NCI-H128 (cell line): Measurements from ENCODE around the gene PRKAR2B.
"Not testable (repeated sequence)": the region's sequence is repeated elsewhere in the genome, so short reads cannot be mapped to it uniquely, and the experiment has no call there.

Source experiments
- DNase-seq: peaks from one replicate; lab custom pipeline; 2025; ENCODE audit not compliant: unreplicated experiment; lab: John Stamatoyannopoulos, UW

The PRKAR2B gene

GRCh38 chr7:107047902-107048782, 3.6 kb downstream of the PRKAR2B start:
- no peak for DNase-seq

DNA sequence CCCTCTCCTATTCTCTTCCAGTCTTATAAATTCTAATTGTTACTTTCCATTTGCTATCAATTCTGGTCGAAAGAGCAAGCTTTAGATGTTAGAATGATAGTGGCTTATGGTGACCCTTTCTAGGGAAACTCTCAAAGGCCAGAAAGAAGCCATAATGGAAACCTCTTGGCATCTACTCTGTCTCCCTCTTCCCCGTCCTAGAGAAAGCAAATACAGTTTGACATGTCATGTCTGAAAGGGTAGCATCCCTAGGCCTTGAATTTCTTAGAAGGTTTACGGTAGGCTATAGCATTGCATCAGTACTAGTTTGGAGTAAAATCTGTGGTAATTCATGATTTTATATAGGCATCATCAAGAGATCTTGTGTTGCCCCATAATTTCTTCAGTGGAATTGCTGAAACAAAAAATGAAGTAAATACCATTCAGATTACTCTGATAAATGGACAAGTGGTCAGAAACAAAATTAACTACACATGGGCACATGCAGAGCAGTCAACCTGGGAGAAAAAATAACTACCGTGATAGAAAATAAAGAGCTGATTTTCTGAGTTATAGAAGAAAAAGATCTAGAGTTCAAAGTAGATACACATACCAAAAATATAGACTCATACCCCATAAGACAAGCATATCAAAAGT, 4.4 kb downstream of the PRKAR2B start:
- no peak for DNase-seq

DNA sequence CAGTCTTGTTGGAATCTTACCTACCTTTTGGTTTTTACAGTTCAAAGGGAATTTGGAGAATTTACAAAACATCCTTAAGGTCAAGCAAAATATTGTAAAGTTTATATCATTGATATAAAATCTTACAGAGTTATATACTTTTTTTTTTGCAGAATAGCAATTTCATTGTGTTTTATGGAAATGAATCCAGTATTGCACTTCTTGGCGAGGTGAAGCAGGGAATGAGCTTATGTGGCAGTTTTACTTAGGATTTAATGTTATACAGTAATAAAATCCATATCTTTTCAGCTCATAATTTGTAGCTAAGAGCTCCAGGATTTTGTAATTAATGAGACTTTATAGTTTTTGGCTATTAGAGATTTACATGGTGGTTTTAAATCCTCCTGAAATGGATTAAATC, 5.0 kb downstream of the PRKAR2B start:
- DNase-seq, result no peak

GRCh38 chr7:107049971-107050532, 5.5 kb downstream of the PRKAR2B start:
- no peak for DNase-seq

GRCh38 chr7:107051376-107051775, 6.9 kb downstream of the PRKAR2B start:
- no peak for DNase-seq

DNA sequence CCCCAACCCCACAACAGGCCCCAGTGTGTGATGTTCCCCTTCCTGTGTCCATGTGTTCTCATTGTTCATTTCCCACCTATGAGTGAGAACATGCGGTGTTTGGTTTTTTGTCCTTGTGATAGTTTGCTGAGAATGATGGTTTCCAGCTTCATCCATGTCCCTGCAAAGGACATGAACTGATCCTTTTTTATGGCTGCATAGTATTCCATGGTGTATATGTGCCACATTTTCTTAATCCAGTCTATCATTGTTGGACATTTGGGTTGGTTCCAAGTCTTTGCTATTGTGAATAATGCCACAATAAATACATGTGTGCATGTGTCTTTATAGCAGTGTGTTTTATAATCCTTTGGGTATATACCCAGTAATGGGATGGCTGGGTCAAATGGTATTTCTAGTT, 10.5 kb downstream of the PRKAR2B start:
- DNase-seq, result not testable (repeated sequence)

DNA sequence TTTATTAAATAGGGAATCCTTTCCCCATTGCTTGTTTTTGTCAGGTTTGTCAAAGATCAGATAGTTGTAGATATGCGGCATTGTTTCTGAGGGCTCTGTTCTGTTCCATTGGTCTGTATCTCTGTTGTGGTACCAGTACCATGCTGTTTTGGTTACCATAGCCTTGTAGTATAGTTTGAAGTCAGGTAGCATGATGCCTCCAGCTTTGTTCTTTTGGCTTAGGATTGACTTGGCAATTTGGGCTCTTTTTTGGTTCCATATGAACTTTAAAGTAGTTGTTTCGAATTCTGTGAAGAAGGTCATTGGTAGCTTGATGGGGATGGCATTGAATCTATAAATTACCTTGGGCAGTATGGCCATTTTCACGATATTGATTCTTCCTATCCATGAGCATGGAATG, 11.6 kb downstream of the PRKAR2B start:
- DNase-seq, result not testable (repeated sequence)

- no peak for DNase-seq
Observed at GRCh38 chr7:107056728-107057473, 12.4 kb downstream of the PRKAR2B start.

GRCh38 chr7:107057474-107057833, 12.9 kb downstream of the PRKAR2B start:
- no peak for DNase-seq

- DNase-seq, result no peak
Observed at GRCh38 chr7:107059468-107059867, 15.0 kb downstream of the PRKAR2B start.

- no peak for DNase-seq
Observed at GRCh38 chr7:107063245-107064120, 19.0 kb downstream of the PRKAR2B start.

DNA sequence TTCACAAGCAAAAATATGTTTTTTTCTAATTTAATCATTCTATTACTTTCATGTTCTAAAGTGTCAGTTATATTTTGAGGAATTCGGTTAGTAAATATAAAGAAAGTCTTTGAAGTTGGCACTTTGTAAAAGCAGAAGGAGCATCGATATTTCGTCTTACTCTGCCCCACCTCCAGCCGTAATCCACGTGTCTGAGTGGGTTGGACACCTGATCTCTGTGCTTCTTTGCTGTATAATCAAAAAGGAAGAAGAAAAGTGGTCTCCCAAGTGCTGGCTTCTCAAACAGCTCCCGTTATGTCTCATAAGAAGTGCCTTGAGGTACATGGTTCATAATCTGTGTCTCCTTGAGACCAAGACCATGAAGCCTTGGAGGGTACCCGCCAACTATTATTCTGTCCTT, 19.8 kb downstream of the PRKAR2B start:
- DNase-seq, result no peak

DNA sequence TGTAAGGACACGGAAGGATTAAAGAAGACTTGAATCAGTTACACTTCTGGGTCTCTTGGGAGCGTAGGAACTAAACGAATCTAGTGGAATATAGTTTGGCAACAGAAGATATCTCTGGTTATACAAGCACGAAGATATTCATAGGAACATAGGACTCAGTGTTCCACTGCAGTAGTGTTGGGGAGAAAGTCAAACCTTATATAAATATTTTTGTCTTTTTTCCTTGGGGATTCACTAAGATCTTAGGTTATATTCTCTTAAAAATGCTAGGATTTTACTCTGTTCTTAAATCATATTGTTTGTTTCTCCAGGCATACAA, 21.4 kb downstream of the PRKAR2B start:
- no peak for DNase-seq

- no peak for DNase-seq
Observed at GRCh38 chr7:107068156-107068555, 23.7 kb downstream of the PRKAR2B start.

DNA sequence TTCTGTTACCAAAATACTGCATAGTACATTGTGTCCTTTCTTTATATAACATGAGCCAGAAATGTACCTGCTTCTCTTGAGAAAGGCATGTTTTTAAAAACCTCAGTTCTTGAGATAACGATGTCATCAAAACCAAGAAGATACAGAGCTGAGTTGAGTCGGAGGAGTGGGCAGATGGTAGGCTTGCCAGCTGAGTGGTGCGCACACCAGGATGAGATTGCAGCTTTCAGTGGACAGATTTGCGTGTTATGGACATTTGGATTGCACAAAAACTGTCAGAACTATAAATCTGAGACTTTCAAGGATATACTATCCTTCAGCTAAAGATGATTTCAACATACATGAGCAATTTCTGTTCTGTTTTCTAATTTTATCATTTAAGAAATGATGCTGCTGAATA, 25.0 kb downstream of the PRKAR2B start:
- no peak for DNase-seq

- DNase-seq, result no peak
Observed at GRCh38 chr7:107070710-107071109, 26.2 kb downstream of the PRKAR2B start.

DNA sequence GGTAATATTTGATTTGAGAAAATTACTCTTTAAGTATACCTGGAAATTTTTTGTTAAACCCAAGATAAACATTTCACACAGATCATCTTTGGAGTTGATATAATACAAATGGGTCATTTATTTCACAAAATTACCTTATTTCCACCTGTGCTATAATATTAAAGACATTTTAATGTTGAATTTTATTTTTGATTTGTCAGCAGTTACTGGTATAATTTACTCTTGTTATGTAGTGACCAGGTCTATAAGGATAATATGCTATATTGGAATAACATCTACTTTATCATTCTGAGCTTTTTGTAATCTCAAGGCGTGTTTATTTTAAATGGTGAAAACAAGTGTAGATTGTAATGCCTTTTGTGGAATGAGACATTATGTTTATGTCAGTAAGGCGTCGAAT, 26.6 kb downstream of the PRKAR2B start:
- no peak for DNase-seq

- no peak for DNase-seq
Observed at GRCh38 chr7:107072133-107072532, 27.6 kb downstream of the PRKAR2B start.

DNA sequence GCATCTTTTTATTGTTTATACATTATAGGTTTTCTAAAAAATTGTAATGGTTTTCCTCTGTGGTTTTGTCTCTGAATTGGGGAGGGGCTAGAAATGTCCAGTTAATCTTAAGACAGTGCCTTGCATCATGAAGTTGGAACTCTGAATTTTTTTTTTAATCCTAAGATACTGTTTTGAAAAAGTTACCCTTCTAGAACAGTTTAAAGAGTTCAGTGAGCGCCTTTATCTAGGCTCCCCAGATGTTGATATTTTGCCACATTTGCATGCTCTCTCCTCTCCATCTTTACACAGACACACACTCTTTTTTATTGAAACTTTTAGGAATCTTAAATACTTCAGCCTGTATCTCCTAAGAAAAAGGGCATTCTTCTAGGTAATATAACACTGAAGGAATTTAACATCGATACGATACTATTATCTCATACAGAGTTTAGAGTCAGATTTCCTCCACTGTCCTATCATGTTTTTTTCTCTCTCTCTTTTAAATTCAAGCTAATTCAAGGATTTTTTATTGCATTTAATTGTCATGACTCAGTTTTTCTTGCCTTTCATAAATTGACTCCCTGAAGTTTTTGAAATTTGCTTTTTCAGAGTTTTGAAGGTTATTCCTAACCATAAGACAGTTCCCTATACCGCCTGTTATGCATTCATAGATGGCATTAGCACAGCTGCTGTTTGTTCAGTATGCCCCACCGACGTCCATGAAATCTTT, 31.5 kb downstream of the PRKAR2B start:
- DNase-seq, result no peak
